ENCODE data around the gene RALGAPA2. TPM values are rescaled to one million over a fixed set of nuclear protein-coding genes. Genes with fewer than 3 reads are reported as not detected.

Gene RALGAPA2
- total and polyA plus RNA-seq, 4 donors = 14.4 to 24.8 (median 18.0) TPM

- Histone ChIP-seq H3K4me3 (ENCODE audit: low read depth, low read length) (no peak overlapping the region), H3K36me3 (ENCODE audit: control insufficient read depth, insufficient read depth, low read length) (no peaks in the 10 kb centered on the region), H3K4me1 (ENCODE audit: control insufficient read depth, insufficient read depth, low read length) (no peaks in the 10 kb centered on the region), H3K9me3 (ENCODE audit: control insufficient read depth, insufficient read depth, low read length) (no peaks in the 10 kb centered on the region), H3K27ac (ENCODE audit: low read depth, low read length) (no peak overlapping the region), H3K27me3 (ENCODE audit: control insufficient read depth, insufficient read depth, low read length) (no peaks in the 10 kb centered on the region)
- no CpG with 5 or more reads among the region's 2 CpGs for WGBS (ENCODE audit: insufficient coverage)
- DNase-seq (ENCODE audit: low read depth in 4 of 6, low spot score in 6 of 6) = no peak
Observed at GRCh38 chr20:20573797-20574196, 138.6 kb downstream of the RALGAPA2 start.

- 94% methylated on average over 3 of the region's 6 CpGs for WGBS (ENCODE audit: insufficient coverage)
- no peak for DNase-seq (ENCODE audit: low read depth in 4 of 6, low spot score in 6 of 6)
- Histone ChIP-seq H3K9me3 (ENCODE audit: control insufficient read depth, insufficient read depth, low read length) (no peaks in the 10 kb centered on the region), H3K4me3 (ENCODE audit: low read depth, low read length) (no peak overlapping the region), H3K27ac (ENCODE audit: low read depth, low read length) (no peak overlapping the region), H3K36me3 (ENCODE audit: control insufficient read depth, insufficient read depth, low read length) (no peaks in the 10 kb centered on the region), H3K27me3 (ENCODE audit: control insufficient read depth, insufficient read depth, low read length) (no peaks in the 10 kb centered on the region), H3K4me1 (ENCODE audit: control insufficient read depth, insufficient read depth, low read length) (no peaks in the 10 kb centered on the region)
Observed at GRCh38 chr20:20571068-20571780, 141.2 kb downstream of the RALGAPA2 start.

- no peaks in the 10 kb centered on the region for H3K4me1 ChIP-seq (ENCODE audit: control insufficient read depth, insufficient read depth, low read length)
- no peak overlapping the region for H3K4me3 ChIP-seq (ENCODE audit: low read depth, low read length)
- H3K27me3 ChIP-seq (ENCODE audit: control insufficient read depth, insufficient read depth, low read length) = peaks cover 2% of the 10 kb centered on the region
- no peaks in the 10 kb centered on the region for H3K9me3 ChIP-seq (ENCODE audit: control insufficient read depth, insufficient read depth, low read length)
- WGBS (ENCODE audit: insufficient coverage) = no CpG with 5 or more reads among the region's 3 CpGs
- no peaks in the 10 kb centered on the region for H3K36me3 ChIP-seq (ENCODE audit: control insufficient read depth, insufficient read depth, low read length)
- H3K27ac ChIP-seq (ENCODE audit: low read depth, low read length) = no peak overlapping the region
- peak in 5 of 6 donors; percentile 21 to 88 (median 31) for DNase-seq (ENCODE audit: low read depth in 4 of 6, low spot score in 6 of 6)
Observed at GRCh38 chr20:20568604-20569205, 143.7 kb downstream of the RALGAPA2 start.

- Histone ChIP-seq H3K36me3 (ENCODE audit: control insufficient read depth, insufficient read depth, low read length) (no peaks in the 10 kb centered on the region), H3K4me1 (ENCODE audit: control insufficient read depth, insufficient read depth, low read length) (no peaks in the 10 kb centered on the region), H3K4me3 (ENCODE audit: low read depth, low read length) (no peak overlapping the region), H3K9me3 (ENCODE audit: control insufficient read depth, insufficient read depth, low read length) (no peaks in the 10 kb centered on the region), H3K27ac (ENCODE audit: low read depth, low read length) (no peak overlapping the region), H3K27me3 (ENCODE audit: control insufficient read depth, insufficient read depth, low read length) (peaks cover 2% of the 10 kb centered on the region)
- no peak for DNase-seq (ENCODE audit: low read depth in 4 of 6, low spot score in 6 of 6)
- no CpG with 5 or more reads among the region's 4 CpGs for WGBS (ENCODE audit: insufficient coverage)
Observed at GRCh38 chr20:20567712-20568111, 144.7 kb downstream of the RALGAPA2 start.

GRCh38 chr20:20566516-20566915 is 145.9 kb downstream of the RALGAPA2 start:
- Histone ChIP-seq H3K9me3 (ENCODE audit: control insufficient read depth, insufficient read depth, low read length) (no peaks in the 10 kb centered on the region), H3K36me3 (ENCODE audit: control insufficient read depth, insufficient read depth, low read length) (no peaks in the 10 kb centered on the region), H3K4me1 (ENCODE audit: control insufficient read depth, insufficient read depth, low read length) (no peaks in the 10 kb centered on the region), H3K27ac (ENCODE audit: low read depth, low read length) (no peak overlapping the region), H3K27me3 (ENCODE audit: control insufficient read depth, insufficient read depth, low read length) (peaks cover 2% of the 10 kb centered on the region), H3K4me3 (ENCODE audit: low read depth, low read length) (no peak overlapping the region)
- 100% methylated on average over 1 of the region's 1 CpG for WGBS (ENCODE audit: insufficient coverage)
- DNase-seq (ENCODE audit: low read depth in 4 of 6, low spot score in 6 of 6) = no peak

GRCh38 chr20:20564279-20564678 is 148.2 kb downstream of the RALGAPA2 start:
- H3K9me3 ChIP-seq (ENCODE audit: control insufficient read depth, insufficient read depth, low read length) = no peaks in the 10 kb centered on the region
- DNase-seq (ENCODE audit: low read depth in 4 of 6, low spot score in 6 of 6) = no peak
- H3K27me3 ChIP-seq (ENCODE audit: control insufficient read depth, insufficient read depth, low read length) = peaks cover 2% of the 10 kb centered on the region
- no peaks in the 10 kb centered on the region for H3K4me1 ChIP-seq (ENCODE audit: control insufficient read depth, insufficient read depth, low read length)
- H3K4me3 ChIP-seq (ENCODE audit: low read depth, low read length) = no peak overlapping the region
- H3K27ac ChIP-seq (ENCODE audit: low read depth, low read length) = no peak overlapping the region
- no peaks in the 10 kb centered on the region for H3K36me3 ChIP-seq (ENCODE audit: control insufficient read depth, insufficient read depth, low read length)

GRCh38 chr20:20562507-20562906 is 149.9 kb downstream of the RALGAPA2 start:
- Histone ChIP-seq H3K9me3 (ENCODE audit: control insufficient read depth, insufficient read depth, low read length) (no peaks in the 10 kb centered on the region), H3K4me1 (ENCODE audit: control insufficient read depth, insufficient read depth, low read length) (no peaks in the 10 kb centered on the region), H3K4me3 (ENCODE audit: low read depth, low read length) (no peak overlapping the region), H3K27me3 (ENCODE audit: control insufficient read depth, insufficient read depth, low read length) (peaks cover 2% of the 10 kb centered on the region), H3K27ac (ENCODE audit: low read depth, low read length) (no peak overlapping the region), H3K36me3 (ENCODE audit: control insufficient read depth, insufficient read depth, low read length) (no peaks in the 10 kb centered on the region)
- no peak for DNase-seq (ENCODE audit: low read depth in 4 of 6, low spot score in 6 of 6)
- WGBS (ENCODE audit: insufficient coverage) = no CpG with 5 or more reads among the region's 4 CpGs

- Histone ChIP-seq H3K4me1 (ENCODE audit: control insufficient read depth, insufficient read depth, low read length) (no peaks in the 10 kb centered on the region), H3K9me3 (ENCODE audit: control insufficient read depth, insufficient read depth, low read length) (no peaks in the 10 kb centered on the region), H3K27ac (ENCODE audit: low read depth, low read length) (no peak overlapping the region), H3K27me3 (ENCODE audit: control insufficient read depth, insufficient read depth, low read length) (peaks cover 2% of the 10 kb centered on the region), H3K36me3 (ENCODE audit: control insufficient read depth, insufficient read depth, low read length) (no peaks in the 10 kb centered on the region), H3K4me3 (ENCODE audit: low read depth, low read length) (no peak overlapping the region)
- no peak for DNase-seq (ENCODE audit: low read depth in 4 of 6, low spot score in 6 of 6)
Observed at GRCh38 chr20:20561841-20562240, 150.6 kb downstream of the RALGAPA2 start.

GRCh38 chr20:20561172-20561571 is 151.3 kb downstream of the RALGAPA2 start:
- H3K9me3 ChIP-seq (ENCODE audit: control insufficient read depth, insufficient read depth, low read length) = no peaks in the 10 kb centered on the region
- no peak overlapping the region for H3K4me3 ChIP-seq (ENCODE audit: low read depth, low read length)
- peak in 1 of 6 donors; percentile 12 for DNase-seq (ENCODE audit: low read depth in 4 of 6, low spot score in 6 of 6)
- H3K36me3 ChIP-seq (ENCODE audit: control insufficient read depth, insufficient read depth, low read length) = no peaks in the 10 kb centered on the region
- no CpG with 5 or more reads among the region's 1 CpG for WGBS (ENCODE audit: insufficient coverage)
- H3K4me1 ChIP-seq (ENCODE audit: control insufficient read depth, insufficient read depth, low read length) = no peaks in the 10 kb centered on the region
- H3K27ac ChIP-seq (ENCODE audit: low read depth, low read length) = no peak overlapping the region
- peaks cover 2% of the 10 kb centered on the region for H3K27me3 ChIP-seq (ENCODE audit: control insufficient read depth, insufficient read depth, low read length)

GRCh38 chr20:20557406-20557805 is 155.0 kb downstream of the RALGAPA2 start:
- Histone ChIP-seq H3K4me3 (ENCODE audit: low read depth, low read length) (no peak overlapping the region), H3K4me1 (ENCODE audit: control insufficient read depth, insufficient read depth, low read length) (no peaks in the 10 kb centered on the region), H3K9me3 (ENCODE audit: control insufficient read depth, insufficient read depth, low read length) (no peaks in the 10 kb centered on the region), H3K27ac (ENCODE audit: low read depth, low read length) (no peak overlapping the region), H3K36me3 (ENCODE audit: control insufficient read depth, insufficient read depth, low read length) (no peaks in the 10 kb centered on the region), H3K27me3 (ENCODE audit: control insufficient read depth, insufficient read depth, low read length) (no peaks in the 10 kb centered on the region)
- no peak for DNase-seq (ENCODE audit: low read depth in 4 of 6, low spot score in 6 of 6)
- no CpG with 5 or more reads among the region's 3 CpGs for WGBS (ENCODE audit: insufficient coverage)
